ENCODE data around the gene G3BP1.

DNA sequence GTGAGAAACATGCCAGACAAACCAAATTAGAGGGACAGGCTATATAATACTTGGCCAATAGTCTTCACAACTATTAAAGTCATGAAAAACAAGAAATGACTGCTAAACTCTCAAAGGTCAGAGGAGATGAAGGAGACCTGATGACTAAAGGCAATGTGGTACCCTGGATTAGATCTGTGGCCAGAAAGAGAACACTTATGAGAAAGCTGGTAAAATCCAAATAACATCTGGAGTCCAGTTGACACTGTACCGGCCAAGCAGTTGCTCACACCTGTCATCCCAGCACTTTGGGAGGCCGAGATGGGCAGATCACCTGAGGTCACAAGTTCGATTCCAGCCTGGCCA is 37.7 kb upstream of the G3BP1 start:
- TF ChIP-seq, protein P1, sequence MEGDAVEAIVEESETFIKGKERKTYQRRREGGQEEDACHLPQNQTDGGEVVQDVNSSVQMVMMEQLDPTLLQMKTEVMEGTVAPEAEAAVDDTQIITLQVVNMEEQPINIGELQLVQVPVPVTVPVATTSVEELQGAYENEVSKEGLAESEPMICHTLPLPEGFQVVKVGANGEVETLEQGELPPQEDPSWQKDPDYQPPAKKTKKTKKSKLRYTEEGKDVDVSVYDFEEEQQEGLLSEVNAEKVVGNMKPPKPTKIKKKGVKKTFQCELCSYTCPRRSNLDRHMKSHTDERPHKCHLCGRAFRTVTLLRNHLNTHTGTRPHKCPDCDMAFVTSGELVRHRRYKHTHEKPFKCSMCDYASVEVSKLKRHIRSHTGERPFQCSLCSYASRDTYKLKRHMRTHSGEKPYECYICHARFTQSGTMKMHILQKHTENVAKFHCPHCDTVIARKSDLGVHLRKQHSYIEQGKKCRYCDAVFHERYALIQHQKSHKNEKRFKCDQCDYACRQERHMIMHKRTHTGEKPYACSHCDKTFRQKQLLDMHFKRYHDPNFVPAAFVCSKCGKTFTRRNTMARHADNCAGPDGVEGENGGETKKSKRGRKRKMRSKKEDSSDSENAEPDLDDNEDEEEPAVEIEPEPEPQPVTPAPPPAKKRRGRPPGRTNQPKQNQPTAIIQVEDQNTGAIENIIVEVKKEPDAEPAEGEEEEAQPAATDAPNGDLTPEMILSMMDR (conservative IDR thresholded peaks at IDR 0.05; ENCODE audit: low read length) = no peak
- TF ChIP-seq EZH2phosphoT487 (IDR thresholded peaks at IDR 0.05; ENCODE audit: borderline replicate concordance) = no peak

All from Loucy (cell line).